HG03575 (cell line): ENCODE results near the gene RXYLT1.
A peak's percentile ranks its signal among the peaks of the same experiment; 100 is the strongest.
"Not testable (repeated sequence)": the region's sequence is repeated elsewhere in the genome, so short reads cannot be mapped to it uniquely, and the experiment has no call there.

Experiments
- ATAC-seq: cut with Tn5 transposase; IDR thresholded peaks from one replicate; pipeline ENCODE4 v1.9.1; 2021; ENCODE audit not compliant: unreplicated experiment, insufficient number of reproducible peaks, low FRiP score; ENCODE audit errors: extremely low read depth

RXYLT1 gene, protein sequence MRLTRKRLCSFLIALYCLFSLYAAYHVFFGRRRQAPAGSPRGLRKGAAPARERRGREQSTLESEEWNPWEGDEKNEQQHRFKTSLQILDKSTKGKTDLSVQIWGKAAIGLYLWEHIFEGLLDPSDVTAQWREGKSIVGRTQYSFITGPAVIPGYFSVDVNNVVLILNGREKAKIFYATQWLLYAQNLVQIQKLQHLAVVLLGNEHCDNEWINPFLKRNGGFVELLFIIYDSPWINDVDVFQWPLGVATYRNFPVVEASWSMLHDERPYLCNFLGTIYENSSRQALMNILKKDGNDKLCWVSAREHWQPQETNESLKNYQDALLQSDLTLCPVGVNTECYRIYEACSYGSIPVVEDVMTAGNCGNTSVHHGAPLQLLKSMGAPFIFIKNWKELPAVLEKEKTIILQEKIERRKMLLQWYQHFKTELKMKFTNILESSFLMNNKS

DNA sequence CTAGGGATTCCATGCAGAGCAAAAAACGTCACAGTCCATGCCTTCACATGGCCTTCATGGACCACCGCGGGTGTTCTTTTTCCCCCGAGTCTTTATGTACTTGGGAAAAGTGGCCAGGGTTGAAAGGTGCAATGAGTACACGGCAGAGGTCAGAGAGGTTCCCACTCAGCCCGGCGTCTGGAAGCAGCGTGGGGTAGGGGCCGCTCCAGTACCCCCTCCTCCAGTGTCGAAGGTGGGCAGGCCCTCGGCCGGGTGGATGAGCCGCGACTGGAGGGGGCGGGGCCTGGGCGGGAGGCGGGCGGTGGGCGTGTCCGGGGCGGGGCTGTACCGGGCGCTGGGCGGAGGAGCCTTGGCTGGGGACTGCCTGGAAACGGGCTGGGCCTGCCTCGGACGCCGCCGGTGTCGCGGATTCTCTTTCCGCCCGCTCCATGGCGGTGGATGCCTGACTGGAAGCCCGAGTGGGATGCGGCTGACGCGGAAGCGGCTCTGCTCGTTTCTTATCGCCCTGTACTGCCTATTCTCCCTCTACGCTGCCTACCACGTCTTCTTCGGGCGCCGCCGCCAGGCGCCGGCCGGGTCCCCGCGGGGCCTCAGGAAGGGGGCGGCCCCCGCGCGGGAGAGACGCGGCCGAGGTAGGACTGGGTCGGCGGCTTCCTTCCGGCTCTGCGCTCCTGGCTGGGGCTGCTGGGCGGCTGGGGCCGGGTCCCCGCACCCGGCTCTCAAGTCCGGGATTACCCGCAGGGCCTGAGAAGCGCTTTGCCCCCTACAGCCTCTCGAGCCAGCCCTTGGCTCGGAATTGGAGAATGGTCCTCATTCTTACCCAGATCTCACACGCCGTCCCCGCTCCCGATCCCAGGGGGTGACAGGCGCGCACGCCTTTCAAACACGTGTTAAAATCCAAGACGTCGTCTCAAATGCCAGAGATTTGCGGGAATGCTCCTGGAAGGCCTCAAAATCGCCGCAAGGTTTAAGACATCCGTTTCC is at the start of gene RXYLT1:
Gene RXYLT1, plus strand, starts transcription at position 412 of the 984 bp plus-strand sequence. Its CDS starts 52 bp downstream, at position 464.
- peak; percentile 74 for ATAC-seq

DNA sequence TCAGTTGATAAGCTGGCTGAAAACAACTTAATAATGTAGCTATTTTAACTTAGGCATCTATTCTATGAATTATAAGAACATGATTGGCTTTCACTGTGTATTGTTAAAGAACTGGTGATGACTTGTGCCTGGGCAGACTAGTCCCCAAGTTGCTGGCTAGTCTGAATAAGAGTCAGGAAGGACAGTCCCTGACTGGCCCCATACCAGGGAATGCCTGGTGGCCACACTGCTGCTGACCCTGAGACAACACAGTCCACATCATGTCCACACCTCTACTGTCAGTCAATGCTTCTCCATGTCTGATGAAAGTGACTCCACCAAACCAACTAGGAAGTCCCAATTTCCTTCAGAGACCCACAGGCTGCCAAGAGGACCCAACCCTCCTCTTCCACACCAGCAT is 46.9 kb upstream of the RXYLT1 start:
- ATAC-seq, result not testable (repeated sequence)

DNA sequence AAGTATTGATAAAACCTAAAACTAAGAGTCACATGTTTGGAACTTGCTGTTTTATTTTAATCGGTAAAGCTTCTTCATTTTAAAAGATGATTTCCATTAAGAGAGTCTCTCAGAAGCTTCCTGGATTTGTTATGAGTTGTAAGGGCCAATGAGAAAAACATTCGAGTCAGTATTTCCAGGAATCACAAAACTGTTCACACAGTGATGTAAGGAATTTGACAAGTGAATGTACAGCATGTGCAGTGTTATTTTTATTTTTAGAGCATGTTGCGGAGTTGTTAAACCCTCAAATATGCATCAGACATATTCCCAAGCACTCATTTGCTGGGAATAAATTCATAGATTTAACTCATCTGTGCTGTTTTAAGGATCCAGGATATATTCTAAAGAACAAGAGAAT is 46.1 kb upstream of the RXYLT1 start:
- not testable (repeated sequence) for ATAC-seq

DNA sequence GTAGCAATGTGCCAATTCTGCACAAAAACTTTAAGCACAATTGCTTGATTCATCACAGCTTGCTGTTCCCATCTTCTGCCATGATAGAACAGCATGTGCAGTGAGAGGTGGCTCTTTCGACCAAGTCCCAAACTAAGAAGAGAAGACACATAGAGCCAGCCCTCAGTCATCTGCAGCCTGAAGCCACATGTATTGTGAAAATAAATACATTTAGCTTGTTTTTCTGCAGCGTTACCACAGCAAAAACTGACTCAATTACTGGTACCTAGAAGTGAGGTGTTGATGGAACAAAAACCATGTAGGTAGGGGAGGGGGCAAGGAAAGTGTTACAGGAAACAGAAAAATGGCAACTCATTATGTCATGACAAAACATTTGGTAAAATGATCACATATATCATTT is 39.2 kb upstream of the RXYLT1 start:
- not testable (repeated sequence) for ATAC-seq

DNA sequence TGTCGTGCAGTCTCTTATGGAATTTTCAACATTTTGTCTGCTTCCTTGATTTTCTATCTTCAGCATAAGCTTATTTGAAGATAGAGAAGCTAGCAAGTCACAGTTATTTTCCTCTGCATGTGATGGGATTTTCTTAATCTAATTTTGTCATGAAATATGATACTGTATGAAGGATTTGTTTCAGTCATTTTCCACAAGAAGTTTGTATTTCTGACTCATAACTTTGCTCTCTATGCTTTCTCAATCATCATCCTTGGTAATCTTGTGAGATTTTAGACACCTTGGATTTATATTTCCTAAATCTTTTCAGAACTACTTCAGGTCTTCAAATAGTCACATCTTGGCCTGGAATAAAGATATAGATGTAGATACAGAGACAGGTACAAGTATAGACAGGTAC is 38.3 kb upstream of the RXYLT1 start:
- not testable (repeated sequence) for ATAC-seq

DNA sequence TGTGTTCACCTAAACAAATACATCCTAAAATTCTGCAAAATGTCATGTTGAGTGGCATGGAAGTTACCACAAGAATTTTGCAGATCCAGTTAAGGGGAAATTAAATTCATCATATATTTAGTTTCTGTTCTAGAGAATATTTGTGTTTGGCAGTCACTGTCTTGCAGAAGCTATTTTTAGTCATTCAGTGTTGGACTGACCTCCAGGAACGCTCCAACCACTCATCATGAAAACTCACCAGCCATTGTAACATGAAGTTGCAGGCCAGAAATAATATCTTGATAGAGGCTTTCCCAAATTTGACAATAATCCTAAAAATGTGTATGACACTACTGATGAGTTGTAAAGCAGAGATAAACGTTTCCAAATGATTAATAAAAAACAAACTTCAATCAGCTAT is 35.6 kb upstream of the RXYLT1 start:
- ATAC-seq, result not testable (repeated sequence)

DNA sequence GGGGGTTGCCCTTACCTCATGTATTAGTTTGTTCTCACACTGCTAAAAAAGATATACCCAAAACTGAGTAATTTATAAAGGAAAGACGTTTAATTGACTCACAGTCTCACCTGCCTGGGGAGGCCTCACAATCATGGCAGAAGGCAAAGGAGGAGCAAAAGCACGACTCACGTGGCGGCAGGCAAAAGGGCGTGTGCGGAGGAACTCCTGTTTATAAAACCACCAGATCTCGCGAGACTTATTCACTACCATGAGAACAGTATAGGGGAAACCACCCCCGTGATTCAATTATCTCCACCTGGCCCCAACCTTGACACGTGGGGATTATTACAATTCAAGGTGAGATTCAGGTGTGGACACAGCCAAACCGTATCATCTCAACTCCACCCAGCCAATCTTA is 33.2 kb upstream of the RXYLT1 start:
- not testable (repeated sequence) for ATAC-seq

DNA sequence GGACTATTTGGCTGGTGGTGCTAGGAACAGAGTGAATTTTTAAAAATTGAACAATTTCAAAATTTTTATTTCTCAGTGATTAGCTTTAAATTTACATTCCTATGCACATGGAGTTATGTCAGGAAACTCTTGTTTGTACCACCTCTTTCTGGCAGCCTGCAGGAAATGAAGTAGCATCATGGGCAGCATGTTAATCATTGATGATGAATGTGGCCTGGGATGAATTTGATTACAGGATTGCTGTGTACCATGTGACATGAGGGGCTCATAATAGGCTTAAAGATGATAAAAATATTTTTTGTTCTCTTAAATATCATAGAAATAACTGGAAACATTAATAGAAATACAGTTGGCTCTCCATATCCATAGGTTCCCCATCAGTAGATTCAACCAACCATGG is 32.6 kb upstream of the RXYLT1 start:
- ATAC-seq, result not testable (repeated sequence)

DNA sequence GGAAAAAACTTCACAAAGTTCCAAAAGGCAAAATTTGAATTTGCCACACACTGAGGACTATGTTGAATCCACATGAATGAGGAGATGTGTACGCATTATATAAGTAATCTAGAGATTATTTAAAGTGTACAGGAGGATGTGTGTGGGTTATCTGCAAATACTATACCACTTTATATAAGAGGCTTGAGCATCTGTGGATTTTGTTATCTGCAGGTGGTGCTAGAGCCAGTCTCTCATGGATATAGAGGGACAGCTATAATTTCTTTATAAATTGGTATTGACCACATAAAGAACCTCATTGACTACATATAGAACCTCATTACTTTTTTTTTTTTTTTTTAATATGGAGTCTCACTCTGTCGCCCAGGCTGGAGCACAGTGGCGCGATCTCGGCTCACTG is 32.2 kb upstream of the RXYLT1 start:
- ATAC-seq, result no peak

DNA sequence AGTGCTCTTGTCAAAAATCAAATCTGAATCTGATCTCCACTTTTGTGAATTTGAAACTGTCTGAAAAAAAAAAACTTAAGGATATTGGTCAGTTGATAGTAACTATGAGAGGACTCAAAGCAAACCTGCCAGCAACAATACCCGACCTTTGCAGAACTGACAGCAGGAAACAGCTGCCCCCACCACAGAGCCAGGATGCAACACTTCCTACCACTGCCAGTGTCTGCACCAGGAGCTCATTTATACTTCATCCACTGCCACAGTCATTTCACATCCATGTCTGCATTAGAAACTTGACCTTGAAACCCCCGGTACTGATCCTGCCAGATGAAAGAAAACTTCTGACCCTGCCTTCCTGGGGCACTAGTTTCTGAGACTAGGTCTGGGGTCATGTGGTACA is 27.4 kb upstream of the RXYLT1 start:
- no peak for ATAC-seq

DNA sequence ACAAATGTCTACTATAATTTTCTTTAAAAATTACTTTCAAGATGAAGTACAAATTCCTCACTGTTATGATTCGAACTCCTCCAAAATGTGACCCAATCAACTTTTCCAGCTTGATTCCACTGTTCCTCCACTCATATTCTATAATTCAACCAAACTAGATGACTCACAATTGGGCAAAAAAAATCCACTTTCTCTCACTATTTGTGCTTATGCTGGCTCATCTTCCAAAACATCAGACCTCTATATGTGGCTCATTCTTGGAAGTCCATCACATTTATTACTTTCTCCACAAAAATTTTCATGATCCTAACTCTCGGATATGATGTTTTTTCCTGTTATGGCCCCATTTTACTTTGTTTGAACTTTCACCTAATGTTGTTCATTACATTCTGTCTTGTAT is 26.9 kb upstream of the RXYLT1 start:
- ATAC-seq, result no peak

DNA sequence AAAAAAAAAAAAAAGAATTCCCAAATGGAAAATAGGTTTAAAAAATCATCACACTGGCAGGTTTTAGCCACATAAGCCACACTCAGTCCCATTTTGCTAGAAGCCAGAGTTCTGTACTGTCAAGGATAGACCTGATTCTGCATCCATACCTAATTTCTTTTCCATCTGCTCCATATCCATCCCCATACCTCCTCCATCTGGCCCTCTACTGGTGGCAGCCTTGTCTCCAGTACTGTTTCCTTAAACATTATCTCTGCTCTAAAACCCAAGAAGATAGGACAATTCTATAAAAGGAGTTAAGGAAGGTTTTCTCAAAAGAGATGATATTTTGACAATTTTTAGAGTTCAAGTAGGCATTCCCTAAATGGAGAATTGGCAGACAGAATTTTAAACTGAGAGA is 26.0 kb upstream of the RXYLT1 start:
- no peak for ATAC-seq

DNA sequence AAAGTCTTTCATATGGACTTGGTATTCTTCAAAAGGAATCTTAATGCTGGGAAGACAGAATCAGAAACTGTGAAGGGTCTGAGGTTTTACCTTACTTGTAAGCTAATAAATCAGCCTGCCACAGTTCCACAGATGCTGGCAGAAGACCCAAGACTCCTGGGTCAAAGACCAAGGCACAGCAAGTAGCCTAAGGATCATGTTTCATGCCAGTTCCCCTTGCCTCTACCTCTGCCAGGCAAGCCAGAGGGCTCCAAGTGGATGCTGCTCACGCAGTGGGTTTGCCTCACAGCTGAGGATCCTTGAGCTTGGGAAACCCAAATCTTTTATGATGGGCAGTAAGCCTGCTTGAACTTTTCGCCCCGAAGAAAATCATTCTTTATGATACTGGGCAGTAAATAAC is 15.2 kb upstream of the RXYLT1 start:
- no peak for ATAC-seq

DNA sequence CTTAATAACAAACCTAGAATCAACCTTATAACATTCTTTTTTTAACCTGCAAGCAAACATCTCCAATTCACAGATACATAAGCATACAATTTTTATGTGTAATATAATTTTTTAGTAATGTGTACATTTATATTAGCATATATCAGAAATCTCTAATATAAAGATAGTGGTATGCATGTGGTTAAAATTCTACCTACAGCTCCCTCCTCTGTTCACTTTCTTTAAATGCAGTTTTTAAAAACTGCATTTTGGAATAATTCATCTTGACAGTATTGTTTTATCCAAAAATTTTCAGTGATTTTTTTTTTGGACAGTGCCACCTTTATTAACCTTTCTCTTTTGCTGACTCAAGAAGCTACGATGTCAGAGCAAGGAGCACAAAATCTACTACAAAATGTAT is 13.2 kb upstream of the RXYLT1 start:
- no peak for ATAC-seq

DNA sequence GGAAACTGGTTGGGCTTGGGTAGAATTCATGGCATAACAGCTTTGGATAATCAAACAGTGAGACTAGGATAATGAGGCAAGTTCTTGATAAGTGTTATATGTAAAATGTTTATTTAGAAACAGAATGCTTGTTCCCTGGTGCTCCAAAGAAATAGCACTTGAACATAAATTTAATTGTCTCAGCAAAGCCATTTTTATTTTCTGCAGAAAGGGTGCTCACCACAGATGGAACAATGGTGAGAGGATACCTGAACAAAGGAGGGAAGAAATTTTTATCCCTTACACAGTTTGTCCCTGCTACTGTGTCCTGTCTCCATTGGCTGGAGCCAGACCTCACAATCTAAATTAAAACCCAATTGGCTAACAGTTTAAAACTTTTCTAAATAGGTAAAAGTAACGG is 9.3 kb upstream of the RXYLT1 start:
- ATAC-seq, result no peak

DNA sequence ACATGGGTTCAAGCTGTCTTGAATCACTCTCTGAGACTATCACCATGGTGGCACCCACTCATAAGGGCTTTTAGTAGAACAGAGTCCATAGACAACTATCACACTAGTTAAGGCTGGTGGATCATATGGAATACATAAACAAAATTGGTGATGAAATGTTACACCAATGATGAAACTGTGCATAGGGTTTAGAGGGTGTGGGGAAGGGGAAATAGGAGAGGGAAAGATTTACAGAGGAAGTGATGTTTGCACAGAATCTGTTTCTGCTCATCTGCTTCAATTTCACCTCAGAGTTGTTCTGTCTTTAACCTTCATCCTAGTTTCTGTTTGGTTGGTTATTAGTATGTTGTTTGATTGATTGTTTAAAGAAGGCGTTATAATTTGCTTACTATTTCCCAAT is 2.4 kb upstream of the RXYLT1 start:
- ATAC-seq, result no peak

DNA sequence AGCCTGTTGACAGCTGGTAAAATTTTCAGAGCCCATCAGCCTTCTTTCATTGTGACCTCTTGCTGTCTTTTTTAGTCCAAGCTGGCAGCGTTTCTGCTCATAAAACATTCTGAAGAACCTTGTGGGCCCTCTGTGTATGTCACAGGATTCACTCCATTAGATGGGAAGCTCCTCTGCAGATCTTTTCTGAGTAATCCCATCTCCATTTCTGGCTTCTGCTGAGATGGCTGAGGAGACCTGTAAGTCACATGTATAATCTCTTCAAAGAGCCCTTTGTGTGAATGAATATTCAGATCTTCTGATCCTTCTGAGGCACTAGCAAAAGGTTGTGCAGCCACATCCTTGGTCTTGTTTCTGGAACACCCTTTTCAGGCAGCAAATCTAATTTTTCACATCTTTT is 2.8 kb downstream of the RXYLT1 start:
- ATAC-seq, result no peak

DNA sequence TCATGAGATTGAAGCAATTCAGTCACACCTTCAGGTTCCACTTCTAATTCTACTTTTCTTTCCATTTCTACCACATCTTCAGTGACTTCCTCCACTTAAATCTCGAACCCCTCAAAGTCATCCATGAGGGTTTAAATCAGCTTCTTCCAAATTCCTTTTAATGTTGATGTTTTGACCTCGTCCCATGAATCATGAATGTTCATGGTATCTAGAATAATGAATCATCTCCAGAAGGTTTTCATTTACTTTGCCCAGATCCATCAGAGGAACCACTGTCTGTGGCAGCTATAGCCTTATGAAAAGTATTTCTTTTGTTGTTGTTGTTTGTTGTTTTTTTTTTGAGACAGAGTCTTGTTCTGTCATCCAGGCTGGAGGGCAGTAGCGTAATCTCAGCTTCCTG is 7.6 kb downstream of the RXYLT1 start:
- no peak for ATAC-seq

DNA sequence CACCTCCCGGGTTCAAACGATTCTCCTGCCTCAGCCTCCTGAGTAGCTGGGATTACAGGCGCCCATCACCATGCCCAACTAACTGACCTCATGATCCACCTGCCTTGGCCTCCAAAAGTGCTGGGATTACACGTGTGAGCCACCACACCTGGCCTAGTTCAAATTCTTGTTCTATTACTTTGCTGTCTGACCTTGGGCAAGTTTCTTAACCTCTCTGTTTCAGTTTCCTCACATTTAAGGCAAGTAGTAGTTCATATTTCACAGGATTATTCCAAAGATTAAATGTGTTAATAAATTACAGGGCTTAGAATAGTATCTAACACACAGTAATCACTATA is 10.9 kb downstream of the RXYLT1 start:
- ATAC-seq, result no peak

DNA sequence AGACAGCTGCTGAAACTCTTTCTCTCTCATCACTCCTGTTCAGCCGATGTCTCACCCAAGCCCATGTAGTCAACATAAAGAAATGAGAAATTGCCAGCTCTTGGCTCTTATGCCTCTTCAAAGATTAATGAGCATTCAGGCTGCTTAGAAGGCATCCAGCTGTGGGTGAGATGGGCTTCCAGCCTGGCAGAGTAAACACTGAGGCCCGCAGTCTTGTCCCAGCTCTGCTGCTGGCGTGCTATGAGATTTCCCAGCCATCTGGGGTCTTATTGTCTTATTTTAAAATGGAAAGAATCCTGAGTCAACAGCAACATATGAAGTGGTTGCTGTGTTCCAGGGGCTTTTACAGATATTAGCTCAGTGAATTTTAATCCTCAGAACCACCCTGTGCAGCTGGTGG is 12.6 kb downstream of the RXYLT1 start:
- no peak for ATAC-seq
